ENCODE data around the gene MCF2L. TPM values are rescaled to one million over a fixed set of nuclear protein-coding genes. Genes with fewer than 3 reads are reported as not detected.

The MCF2L gene
- total RNA-seq, 6 experiments from 2014 or later, result 9.6 to 18.4 (median 11.7) TPM

DNA sequence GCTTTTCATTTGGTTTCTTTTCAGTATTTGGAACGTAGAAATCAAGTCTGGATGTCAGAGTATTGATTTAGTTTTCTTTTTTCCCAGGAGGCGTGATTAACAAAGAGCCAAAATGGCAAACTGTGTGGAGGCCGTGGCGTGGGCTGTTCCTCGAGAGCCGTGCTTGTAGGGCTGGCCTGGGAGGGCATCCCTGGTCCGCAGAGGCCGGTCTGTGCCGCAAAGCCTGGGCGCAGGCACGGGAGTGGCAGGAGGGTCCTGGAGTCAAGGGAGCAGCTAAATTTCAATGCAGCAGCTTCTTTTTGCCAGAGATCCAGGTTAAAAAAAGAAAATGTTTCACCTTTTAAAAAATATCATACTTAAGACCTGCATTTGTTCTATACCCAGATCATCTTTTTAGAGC is 13.1 kb upstream of the MCF2L start:
- Histone ChIP-seq H3K4me3 (no peak overlapping the region), H3K27me3 (no peaks in the 10 kb centered on the region), H3K27ac (no peak overlapping the region), H3K36me3 (no peaks in the 10 kb centered on the region), H3K9me3 (no peaks in the 10 kb centered on the region), H3K4me1 (peaks cover 0 to 25% (median 9%) of the 10 kb centered on the region in 4 donors)
- TF ChIP-seq CTCF (IDR thresholded peaks at IDR 0.05) (no peak), POLR2A (IDR thresholded peaks at IDR 0.05) (no peak)
- ATAC-seq (no peak), DNase-seq (peak in 1 of 3 donors; percentile 7)
- 91% methylated on average over 11 of the region's 11 CpGs for WGBS (ENCODE audit: insufficient coverage, low coverage, low lambda C conversion rate, missing lambda C conversion rate)
- intact Hi-C loops (cut with DNase I), result no loop called here

GRCh38 chr13:112956571-112957294 is 12.3 kb upstream of the MCF2L start:
- intact Hi-C loops (cut with DNase I), result no loop called here
- no peak overlapping the region for H3K4me3 ChIP-seq
- 76% methylated on average over 7 of the region's 19 CpGs for WGBS (ENCODE audit: insufficient coverage, low coverage, low lambda C conversion rate, missing lambda C conversion rate)
- no peaks in the 10 kb centered on the region for H3K9me3 ChIP-seq
- TF ChIP-seq POLR2A (IDR thresholded peaks at IDR 0.05), result no peak
- no peak overlapping the region for H3K27ac ChIP-seq
- H3K36me3 ChIP-seq, result no peaks in the 10 kb centered on the region
- peaks cover 0 to 19% (median 7%) of the 10 kb centered on the region in 4 donors for H3K4me1 ChIP-seq
- no peaks in the 10 kb centered on the region for H3K27me3 ChIP-seq
- ATAC-seq (no peak), DNase-seq (peak in 2 of 3 donors; percentile 16 to 28)

DNA sequence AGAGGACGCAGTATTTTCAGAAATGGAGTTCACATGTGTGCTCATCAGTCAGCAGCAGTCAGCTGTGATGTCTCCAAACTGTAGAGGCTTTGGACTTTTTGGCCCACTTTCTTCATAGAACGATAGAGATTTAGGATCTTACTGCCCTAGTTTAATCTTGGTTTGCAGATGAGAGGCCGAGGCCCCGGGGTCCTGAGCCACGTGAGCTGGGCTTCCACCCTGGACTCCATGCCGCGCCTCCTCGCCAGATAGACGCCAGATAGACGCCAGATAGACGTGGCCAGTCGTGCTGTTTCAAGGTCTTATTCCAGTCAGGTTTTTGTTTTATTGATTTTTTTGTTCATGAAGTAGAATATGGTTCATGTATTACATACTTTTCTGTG is 11.7 kb upstream of the MCF2L start:
- Histone ChIP-seq H3K4me1 (peaks cover 0 to 16% (median 5%) of the 10 kb centered on the region in 4 donors), H3K27me3 (no peaks in the 10 kb centered on the region), H3K9me3 (no peaks in the 10 kb centered on the region), H3K36me3 (no peaks in the 10 kb centered on the region), H3K27ac (no peak overlapping the region), H3K4me3 (no peak overlapping the region)
- TF ChIP-seq CTCF (IDR thresholded peaks at IDR 0.05) (no peak), POLR2A (IDR thresholded peaks at IDR 0.05) (no peak)
- DNase-seq, result peak in 1 of 3 donors; percentile 26
- intact Hi-C loops (cut with DNase I), result no loop called here
- 81% methylated on average over 11 of the region's 12 CpGs for WGBS (ENCODE audit: insufficient coverage, low coverage, low lambda C conversion rate, missing lambda C conversion rate)
- ATAC-seq, result no peak

- 67% methylated on average over 1 of the region's 29 CpGs for WGBS (ENCODE audit: insufficient coverage, low coverage, low lambda C conversion rate, missing lambda C conversion rate)
- Histone ChIP-seq H3K4me1 (peaks cover 0 to 6% (median 0%) of the 10 kb centered on the region in 4 donors), H3K4me3 (no peak overlapping the region), H3K36me3 (no peaks in the 10 kb centered on the region), H3K9me3 (no peaks in the 10 kb centered on the region), H3K27me3 (no peaks in the 10 kb centered on the region), H3K27ac (peak overlapping the region in 2 of 3 donors; percentile 8 to 19)
- no peak for ATAC-seq
- peak in 2 of 3 donors; percentile 15 to 40 for DNase-seq
- intact Hi-C loops (cut with DNase I), result no loop called here
- TF ChIP-seq POLR2A (IDR thresholded peaks at IDR 0.05) (no peak), CTCF (IDR thresholded peaks at IDR 0.05) (no peak)
These were observed 10.7 kb upstream of the MCF2L start for GRCh38 chr13:112958127-112958989.

DNA sequence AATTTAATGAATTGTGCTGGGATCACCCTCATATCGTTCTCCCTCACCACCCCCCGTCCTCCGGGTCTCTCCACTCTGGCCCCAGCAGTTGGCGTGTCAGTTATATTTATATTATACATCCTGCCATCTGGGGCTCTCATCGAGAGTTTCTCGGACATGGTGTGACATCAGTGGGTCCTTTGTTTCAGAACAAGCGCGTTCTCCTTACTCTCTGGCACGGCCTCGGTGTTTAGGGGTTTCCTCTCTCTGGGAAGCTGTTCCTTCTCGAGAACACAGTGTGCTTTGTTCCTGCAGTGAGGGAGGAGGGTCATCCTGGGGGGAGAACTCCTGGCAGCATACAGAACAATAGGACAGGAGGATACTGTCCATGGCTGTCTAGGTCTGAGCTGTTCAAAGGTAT is 9.8 kb upstream of the MCF2L start:
- Histone ChIP-seq H3K27me3 (no peaks in the 10 kb centered on the region), H3K9me3 (no peaks in the 10 kb centered on the region), H3K4me3 (no peak overlapping the region), H3K27ac (no peak overlapping the region), H3K36me3 (no peaks in the 10 kb centered on the region), H3K4me1 (no peaks in the 10 kb centered on the region)
- ATAC-seq (peak in 3 of 4 donors; percentile 38 to 78 (median 66)), DNase-seq (peak in 2 of 3 donors; percentile 18 to 44)
- WGBS (ENCODE audit: insufficient coverage, low coverage, low lambda C conversion rate, missing lambda C conversion rate), result 61% methylated on average over 11 of the region's 11 CpGs
- TF ChIP-seq POLR2A (IDR thresholded peaks at IDR 0.05) (no peak), CTCF (IDR thresholded peaks at IDR 0.05) (no peak)
- intact Hi-C loops (cut with DNase I), result no loop called here
